Retinal pigment epithelial cell (primary cell): ENCODE results near the gene OSM.

ENCODE experiments used
- DNase-seq: peaks from one replicate; pipeline ENCODE4 v3.0.0-alpha.2; 2010; ENCODE audit warnings: low read depth
- H3K4me3 ChIP-seq: 2 replicates; pipeline ENCODE4 v1.5.1; 2011; ENCODE audit warnings: mild to moderate bottlenecking, low read length, control low read depth, moderate library complexity
- CTCF ChIP-seq: conservative IDR thresholded peaks from 2 replicates; pipeline ENCODE4 v1.5.1; 2011; ENCODE audit warnings: low read depth, low read length, control low read depth, inconsistent platforms

OSM gene

GRCh38 chr22:30270832-30271231 lies 4.2 kb upstream of the OSM start:
- DNase-seq: no peak
- TF ChIP-seq CTCF: no peak
- no peak overlapping the region for H3K4me3 ChIP-seq

GRCh38 chr22:30268331-30268730 lies 1.7 kb upstream of the OSM start:
- DNase-seq: no peak
- TF ChIP-seq CTCF: no peak
- H3K4me3 ChIP-seq: no peak overlapping the region

GRCh38 chr22:30267382-30268302 lies 991 bp upstream of the OSM start:
- no peak for TF ChIP-seq CTCF
- no peak for DNase-seq
- H3K4me3 ChIP-seq: no peak overlapping the region

- TF ChIP-seq CTCF: no peak
- DNase-seq: no peak
- H3K4me3 ChIP-seq: no peak overlapping the region
These were observed 717 bp downstream of the OSM start for GRCh38 chr22:30265823-30266444.

- H3K4me3 ChIP-seq: no peak overlapping the region
- no peak for DNase-seq
- no peak for TF ChIP-seq CTCF
These were observed 1.4 kb downstream of the OSM start for GRCh38 chr22:30265131-30265720.

- no peak for TF ChIP-seq CTCF
- H3K4me3 ChIP-seq: no peak overlapping the region
- no peak for DNase-seq
These were observed 2.8 kb downstream of the OSM start for GRCh38 chr22:30263883-30264282.
